GM21717 (cell line): Measurements from ENCODE around the gene SYNM.
A peak's percentile ranks its signal among the peaks of the same experiment; 100 is the strongest.
"Not testable (repeated sequence)": the region's sequence is repeated elsewhere in the genome, so short reads cannot be mapped to it uniquely, and the experiment has no call there.

Experiments
- ATAC-seq: cut with Tn5 transposase; IDR thresholded peaks from one replicate; pipeline ENCODE4 v1.9.1; 2021; ENCODE audit warnings: mild to moderate bottlenecking, moderate library complexity; ENCODE audit not compliant: unreplicated experiment

Gene SYNM, protein sequence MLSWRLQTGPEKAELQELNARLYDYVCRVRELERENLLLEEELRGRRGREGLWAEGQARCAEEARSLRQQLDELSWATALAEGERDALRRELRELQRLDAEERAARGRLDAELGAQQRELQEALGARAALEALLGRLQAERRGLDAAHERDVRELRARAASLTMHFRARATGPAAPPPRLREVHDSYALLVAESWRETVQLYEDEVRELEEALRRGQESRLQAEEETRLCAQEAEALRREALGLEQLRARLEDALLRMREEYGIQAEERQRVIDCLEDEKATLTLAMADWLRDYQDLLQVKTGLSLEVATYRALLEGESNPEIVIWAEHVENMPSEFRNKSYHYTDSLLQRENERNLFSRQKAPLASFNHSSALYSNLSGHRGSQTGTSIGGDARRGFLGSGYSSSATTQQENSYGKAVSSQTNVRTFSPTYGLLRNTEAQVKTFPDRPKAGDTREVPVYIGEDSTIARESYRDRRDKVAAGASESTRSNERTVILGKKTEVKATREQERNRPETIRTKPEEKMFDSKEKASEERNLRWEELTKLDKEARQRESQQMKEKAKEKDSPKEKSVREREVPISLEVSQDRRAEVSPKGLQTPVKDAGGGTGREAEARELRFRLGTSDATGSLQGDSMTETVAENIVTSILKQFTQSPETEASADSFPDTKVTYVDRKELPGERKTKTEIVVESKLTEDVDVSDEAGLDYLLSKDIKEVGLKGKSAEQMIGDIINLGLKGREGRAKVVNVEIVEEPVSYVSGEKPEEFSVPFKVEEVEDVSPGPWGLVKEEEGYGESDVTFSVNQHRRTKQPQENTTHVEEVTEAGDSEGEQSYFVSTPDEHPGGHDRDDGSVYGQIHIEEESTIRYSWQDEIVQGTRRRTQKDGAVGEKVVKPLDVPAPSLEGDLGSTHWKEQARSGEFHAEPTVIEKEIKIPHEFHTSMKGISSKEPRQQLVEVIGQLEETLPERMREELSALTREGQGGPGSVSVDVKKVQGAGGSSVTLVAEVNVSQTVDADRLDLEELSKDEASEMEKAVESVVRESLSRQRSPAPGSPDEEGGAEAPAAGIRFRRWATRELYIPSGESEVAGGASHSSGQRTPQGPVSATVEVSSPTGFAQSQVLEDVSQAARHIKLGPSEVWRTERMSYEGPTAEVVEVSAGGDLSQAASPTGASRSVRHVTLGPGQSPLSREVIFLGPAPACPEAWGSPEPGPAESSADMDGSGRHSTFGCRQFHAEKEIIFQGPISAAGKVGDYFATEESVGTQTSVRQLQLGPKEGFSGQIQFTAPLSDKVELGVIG (N-terminal part only)

GRCh38 chr15:99104788-99105513, at the start of gene SYNM:
TSS of gene SYNM (plus strand) at chr15:99105080. CDS start at chr15:99105200, 120 bp downstream.
- ATAC-seq: peak; percentile 63

DNA sequence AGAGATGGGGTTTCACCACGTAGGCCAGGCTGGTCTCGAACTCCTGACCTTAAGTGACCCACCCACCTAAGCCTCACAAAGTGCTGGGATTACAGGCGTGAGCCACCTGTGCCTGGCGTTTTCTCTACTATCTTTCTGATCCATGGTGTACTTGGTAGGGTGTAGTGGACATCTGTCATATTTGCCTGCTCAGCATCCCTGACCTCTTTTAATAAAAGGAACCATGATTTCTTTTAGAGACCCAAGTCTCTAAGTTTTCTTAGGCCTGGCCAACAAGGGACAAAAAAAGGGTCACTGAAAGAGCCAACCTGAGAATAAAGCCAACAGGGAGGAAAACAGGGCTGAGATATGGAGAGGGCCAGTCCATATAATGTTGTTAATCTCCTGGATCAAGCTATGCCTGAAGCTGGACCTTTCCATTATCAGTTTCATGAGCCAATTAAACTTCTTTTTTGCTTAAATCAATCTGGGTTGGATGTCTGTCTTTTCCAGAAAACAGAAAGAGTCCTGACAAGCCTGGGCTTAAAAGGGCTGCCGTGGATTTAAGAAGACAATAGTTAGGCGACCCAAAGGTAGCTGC, 49.2 kb upstream of the SYNM start:
- no peak for ATAC-seq

DNA sequence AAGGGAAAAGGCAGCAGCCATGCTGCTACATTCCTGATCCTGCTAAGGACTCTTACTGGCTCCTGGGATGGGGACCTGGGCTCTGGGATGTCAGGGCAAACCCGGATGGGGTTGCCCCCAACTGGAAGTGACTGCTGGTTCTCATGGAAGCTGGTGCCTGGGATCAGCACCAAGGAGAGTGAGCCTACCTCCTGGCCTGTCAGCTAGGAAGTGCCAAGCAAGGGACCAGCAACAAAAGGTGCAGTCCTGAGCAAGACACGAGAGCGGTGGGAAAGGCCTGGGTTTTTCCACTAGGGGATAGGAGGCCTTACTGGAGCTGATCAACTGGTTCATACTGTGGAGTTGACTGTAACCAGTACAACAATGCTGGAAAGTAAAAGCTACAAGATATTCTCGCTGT, 47.9 kb upstream of the SYNM start:
- ATAC-seq: no peak

DNA sequence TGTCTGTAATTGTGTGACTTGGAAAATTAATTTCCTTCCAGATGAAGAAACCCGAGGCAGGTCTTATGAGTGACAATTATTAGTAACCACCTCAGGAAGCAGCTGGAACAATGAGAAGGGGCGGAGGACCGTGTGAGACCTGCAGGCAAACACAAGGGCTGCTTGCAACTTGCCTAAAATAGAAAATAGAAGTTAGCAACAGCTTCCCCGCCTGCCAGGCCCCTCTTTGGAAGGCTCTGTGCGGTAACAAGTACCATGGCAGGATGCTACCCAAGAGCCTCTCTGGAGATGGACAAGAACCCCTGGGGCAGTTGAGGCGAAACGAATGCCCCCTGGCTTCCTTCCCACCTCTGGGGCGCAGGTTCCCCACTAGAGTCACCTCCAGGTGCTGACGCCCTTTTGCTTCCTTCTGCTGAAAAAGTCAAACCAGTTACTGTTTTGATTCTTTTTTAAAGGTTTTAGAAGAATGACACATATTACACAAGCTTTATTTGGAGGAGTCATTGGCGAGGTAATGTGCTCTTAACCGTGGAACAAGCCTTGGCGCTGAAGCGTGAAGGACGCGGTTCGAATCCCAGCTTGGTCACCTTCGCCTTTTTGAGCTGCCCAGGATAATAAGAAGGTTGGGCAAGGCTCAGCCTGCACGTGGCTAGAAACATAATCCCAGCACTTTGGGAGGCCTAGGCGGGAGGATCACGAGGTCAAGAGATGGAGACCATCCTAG, 47.0 kb upstream of the SYNM start:
- ATAC-seq: no peak

- no peak for ATAC-seq
Observed at GRCh38 chr15:99058421-99058870, 46.4 kb upstream of the SYNM start.

GRCh38 chr15:99059010-99059981, 45.6 kb upstream of the SYNM start:
- ATAC-seq: peak; percentile 75

DNA sequence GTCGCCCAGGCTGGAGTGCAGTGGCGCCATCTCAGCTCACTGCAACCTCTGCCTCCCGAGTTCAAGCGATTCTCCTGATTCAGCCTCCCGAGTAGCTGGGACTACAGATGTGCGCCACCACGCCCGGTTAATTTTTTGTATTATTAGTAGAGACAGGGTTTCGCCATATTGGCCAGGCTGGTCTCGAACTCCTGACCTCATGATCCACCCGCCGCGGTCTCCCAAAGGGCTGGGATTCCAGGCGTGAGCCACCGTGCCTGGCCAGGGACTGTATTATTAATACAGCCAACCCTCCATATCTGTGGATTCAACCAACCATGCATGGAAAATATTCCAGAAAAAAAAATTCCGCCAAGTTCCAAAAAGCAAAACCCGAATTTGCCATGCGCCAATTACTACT, 44.7 kb upstream of the SYNM start:
- ATAC-seq: not testable (repeated sequence)

- ATAC-seq: no peak
Observed at GRCh38 chr15:99062226-99062625, 42.7 kb upstream of the SYNM start.

GRCh38 chr15:99068186-99068585, 36.7 kb upstream of the SYNM start:
- no peak for ATAC-seq

GRCh38 chr15:99070208-99070607, 34.7 kb upstream of the SYNM start:
- no peak for ATAC-seq

GRCh38 chr15:99071091-99071680, 33.7 kb upstream of the SYNM start:
- no peak for ATAC-seq

DNA sequence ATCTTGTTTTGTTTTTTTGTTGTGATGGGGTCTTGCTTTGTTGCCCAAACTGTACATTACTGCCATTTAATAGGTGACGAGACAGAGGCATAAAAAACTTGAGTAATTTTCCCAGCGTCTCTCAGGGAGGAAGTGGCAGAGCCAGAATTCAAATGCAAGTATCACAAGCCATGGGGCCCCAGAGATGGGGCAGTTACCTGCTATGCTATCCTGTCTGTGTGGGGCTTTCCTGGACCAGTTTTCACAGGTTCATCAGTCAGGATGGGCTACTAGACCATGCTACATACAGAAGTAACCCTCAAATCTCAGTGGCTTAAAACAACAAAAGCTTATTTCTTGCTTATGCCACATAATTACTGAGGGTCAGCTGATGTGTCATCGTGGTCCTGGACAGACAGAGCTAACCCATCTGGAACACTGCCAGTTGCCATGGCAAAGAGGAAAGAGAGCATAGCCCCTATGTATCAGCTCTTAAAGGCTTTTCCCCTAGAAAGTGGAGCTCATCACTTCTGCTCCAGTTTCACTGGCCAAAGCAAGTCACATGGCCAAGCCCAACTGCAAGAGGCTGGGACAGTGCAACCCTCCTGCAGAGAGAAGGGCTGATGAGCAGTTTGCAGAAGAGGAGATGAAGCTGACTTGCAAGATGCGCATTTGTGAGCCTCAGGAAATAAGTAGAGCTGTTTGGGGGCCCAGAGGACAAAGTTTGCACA, 31.7 kb upstream of the SYNM start:
- no peak for ATAC-seq

GRCh38 chr15:99074446-99074845, 30.4 kb upstream of the SYNM start:
- no peak for ATAC-seq

- ATAC-seq: not testable (repeated sequence)
Observed at GRCh38 chr15:99075059-99075652, 29.7 kb upstream of the SYNM start.

DNA sequence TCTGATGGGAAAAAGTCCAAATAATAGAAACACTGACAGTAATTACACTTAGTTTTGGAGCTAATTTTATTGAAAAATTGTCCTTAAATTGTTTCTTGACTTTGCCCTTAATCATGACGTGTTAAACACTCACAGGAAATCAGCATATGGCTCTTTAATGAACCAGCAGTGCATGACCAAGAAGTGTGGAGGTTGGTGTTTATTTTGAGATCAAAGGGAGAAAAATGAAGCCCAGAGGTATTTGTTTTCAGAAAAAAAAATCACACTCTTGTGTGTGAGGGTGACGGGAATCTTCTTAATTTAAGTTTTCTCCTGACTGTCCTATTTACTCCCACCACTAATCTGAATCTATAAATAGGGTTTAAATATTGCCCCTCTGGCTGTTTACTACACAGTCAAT, 28.8 kb upstream of the SYNM start:
- no peak for ATAC-seq

GRCh38 chr15:99076555-99077308, 28.1 kb upstream of the SYNM start:
- ATAC-seq: peak; percentile 91
